Measurements from ENCODE around the gene MED9. TPM values are rescaled to one million over a fixed set of nuclear protein-coding genes. Genes with fewer than 3 reads are reported as not detected.

The MED9 gene
- total and polyA plus RNA-seq, 10 of the 15 experiments (the other 5 are each of a cell fraction or from before 2014, with no cell fraction given) = 1.5 to 22.4 (median 14.8) TPM

GRCh38 chr17:17497845-17498520, 21.2 kb downstream of the MED9 start (continued):
- TF ChIP-seq ZBTB4 (CRISPR knock-in tag; IDR thresholded peaks at IDR 0.05) (no peak), GATAD2B (conservative IDR thresholded peaks at IDR 0.05; ENCODE audit: low read depth) (no peak), BHLHE40 (IDR thresholded peaks at IDR 0.05; ENCODE audit: borderline replicate concordance in 1 of 2, low read depth in 2 of 2, low read length in 1 of 2) (no peak), ATF7 (IDR thresholded peaks at IDR 0.05; ENCODE audit: low read depth) (no peak), POLR2AphosphoS5 (IDR thresholded peaks at IDR 0.05; ENCODE audit: low read length) (no peak), MXI1 (IDR thresholded peaks at IDR 0.05; ENCODE audit: low read depth, low read length) (no peak), ESRRA (IDR thresholded peaks at IDR 0.05; ENCODE audit: low read length) (no peak), ETV6 (conservative IDR thresholded peaks at IDR 0.05 in 1 of 2, IDR thresholded peaks at IDR 0.05 in 1 of 2; ENCODE audit: borderline replicate concordance in 1 of 2, low read depth in 1 of 2) (no peak)
